B cell (primary cell): ENCODE data around the gene SHOC2.

Experiments
- EZH2 ChIP-seq: IDR thresholded peaks from 2 replicates; pipeline ENCODE4 v1.6.1; 2012; ENCODE audit warnings: borderline replicate concordance, low read depth, mild to moderate bottlenecking, moderate library complexity, low read length; ENCODE audit not compliant: insufficient read depth, poor library complexity, severe bottlenecking
- TF ChIP-seq, protein P1 (sequence below): fragments of 200-600 bp; IDR thresholded peaks from one replicate; pipeline ENCODE4 v1.8.0; 2022; ENCODE audit warnings: antibody characterized with exemption, mild to moderate bottlenecking

DNA sequence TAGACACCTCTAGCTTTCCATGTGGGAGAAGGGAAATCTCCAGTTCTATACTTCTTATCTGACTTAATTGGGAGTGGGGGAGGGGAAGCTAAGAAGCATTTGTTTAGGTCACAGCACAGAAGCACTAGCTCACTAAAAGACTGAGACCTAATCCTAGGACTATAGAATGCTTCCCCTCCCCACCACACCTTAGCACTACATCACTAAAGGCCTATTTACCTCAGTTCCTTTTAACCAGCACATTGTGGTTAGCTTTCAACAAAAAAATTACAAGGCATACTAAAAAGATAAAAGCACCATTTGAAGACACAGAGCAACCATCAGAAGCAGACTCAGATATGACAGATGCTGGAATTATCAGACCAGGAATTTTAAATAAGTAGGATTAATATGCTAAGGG is 103.7 kb downstream of the SHOC2 start:
- TF ChIP-seq, protein P1, sequence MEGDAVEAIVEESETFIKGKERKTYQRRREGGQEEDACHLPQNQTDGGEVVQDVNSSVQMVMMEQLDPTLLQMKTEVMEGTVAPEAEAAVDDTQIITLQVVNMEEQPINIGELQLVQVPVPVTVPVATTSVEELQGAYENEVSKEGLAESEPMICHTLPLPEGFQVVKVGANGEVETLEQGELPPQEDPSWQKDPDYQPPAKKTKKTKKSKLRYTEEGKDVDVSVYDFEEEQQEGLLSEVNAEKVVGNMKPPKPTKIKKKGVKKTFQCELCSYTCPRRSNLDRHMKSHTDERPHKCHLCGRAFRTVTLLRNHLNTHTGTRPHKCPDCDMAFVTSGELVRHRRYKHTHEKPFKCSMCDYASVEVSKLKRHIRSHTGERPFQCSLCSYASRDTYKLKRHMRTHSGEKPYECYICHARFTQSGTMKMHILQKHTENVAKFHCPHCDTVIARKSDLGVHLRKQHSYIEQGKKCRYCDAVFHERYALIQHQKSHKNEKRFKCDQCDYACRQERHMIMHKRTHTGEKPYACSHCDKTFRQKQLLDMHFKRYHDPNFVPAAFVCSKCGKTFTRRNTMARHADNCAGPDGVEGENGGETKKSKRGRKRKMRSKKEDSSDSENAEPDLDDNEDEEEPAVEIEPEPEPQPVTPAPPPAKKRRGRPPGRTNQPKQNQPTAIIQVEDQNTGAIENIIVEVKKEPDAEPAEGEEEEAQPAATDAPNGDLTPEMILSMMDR, result no peak
- no peak for TF ChIP-seq EZH2
